ENCODE measurements around the gene HSF4. TPM values are rescaled to one million over a fixed set of nuclear protein-coding genes. Genes with fewer than 3 reads are reported as not detected.

HSF4 gene
- total RNA-seq, 1 donor from 2014 or later = 54.3 TPM

- intact Hi-C loops (cut with DNase I) = loop anchor here (5.0 kb wide), 1 partner anchor 176 kb away; no protein-coding TSS in a partner anchor
- Histone ChIP-seq H3K27me3 (no peaks in the 10 kb centered on the region), H3K27ac (peak overlapping the region; percentile 13), H3K4me3 (peak overlapping the region; percentile 88 to 93), H3K36me3 (peaks cover 7 to 43% of the 10 kb centered on the region in 2 donors), H3K4me1 (peaks cover 33% of the 10 kb centered on the region), H3K9me3 (no peaks in the 10 kb centered on the region)
- TF ChIP-seq CTCF (IDR thresholded peaks at IDR 0.05) = no peak
- DNase-seq (ENCODE audit: extremely low spot score in 2 of 2) = no peak
These were observed 29.0 kb downstream of the HSF4 start for GRCh38 chr16:67193536-67193935.

GRCh38 chr16:67194260-67194659 is 29.7 kb downstream of the HSF4 start:
- no peak overlapping the region for H3K4me3 ChIP-seq
- no peak for DNase-seq (ENCODE audit: extremely low spot score in 2 of 2)
- no peaks in the 10 kb centered on the region for H3K27me3 ChIP-seq
- H3K9me3 ChIP-seq = no peaks in the 10 kb centered on the region
- H3K4me1 ChIP-seq = peaks cover 40% of the 10 kb centered on the region
- no peak overlapping the region for H3K27ac ChIP-seq
- intact Hi-C loops (cut with DNase I) = loop anchor here (5.0 kb wide), 1 partner anchor 177 kb away; no protein-coding TSS in a partner anchor
- H3K36me3 ChIP-seq = peaks cover 7 to 43% of the 10 kb centered on the region in 2 donors
- TF ChIP-seq POLR2A (IDR thresholded peaks at IDR 0.05) = no peak
- TF ChIP-seq POLR2AphosphoS5 (IDR thresholded peaks at IDR 0.05; ENCODE audit: insufficient read depth in 1 of 2, low read depth in 1 of 2) = no peak
- no peak for TF ChIP-seq CTCF (IDR thresholded peaks at IDR 0.05)

- H3K4me1 ChIP-seq = peaks cover 41% of the 10 kb centered on the region
- TF ChIP-seq CTCF (IDR thresholded peaks at IDR 0.05) (no peak), POLR2A (IDR thresholded peaks at IDR 0.05) (no peak), POLR2AphosphoS5 (IDR thresholded peaks at IDR 0.05; ENCODE audit: insufficient read depth in 1 of 2, low read depth in 1 of 2) (no peak)
- intact Hi-C loops (cut with DNase I) = loop anchor here (5.0 kb wide), 1 partner anchor 878 kb away; no protein-coding TSS in a partner anchor
- peaks cover 7 to 44% of the 10 kb centered on the region in 2 donors for H3K36me3 ChIP-seq
- DNase-seq (ENCODE audit: extremely low spot score in 2 of 2) = no peak
- H3K27me3 ChIP-seq = no peaks in the 10 kb centered on the region
- H3K27ac ChIP-seq = no peak overlapping the region
- no peaks in the 10 kb centered on the region for H3K9me3 ChIP-seq
- H3K4me3 ChIP-seq = no peak overlapping the region
These were observed 31.1 kb downstream of the HSF4 start for GRCh38 chr16:67195676-67196075.

GRCh38 chr16:67196881-67197280 is 32.3 kb downstream of the HSF4 start:
- Histone ChIP-seq H3K4me3 (no peak overlapping the region), H3K4me1 (peaks cover 34% of the 10 kb centered on the region), H3K27ac (no peak overlapping the region), H3K27me3 (no peaks in the 10 kb centered on the region), H3K36me3 (peaks cover 7 to 52% of the 10 kb centered on the region in 2 donors), H3K9me3 (no peaks in the 10 kb centered on the region)
- TF ChIP-seq POLR2A (IDR thresholded peaks at IDR 0.05) = no peak
- TF ChIP-seq POLR2AphosphoS5 (IDR thresholded peaks at IDR 0.05; ENCODE audit: insufficient read depth in 1 of 2, low read depth in 1 of 2) = no peak
- no peak for TF ChIP-seq CTCF (IDR thresholded peaks at IDR 0.05)
- intact Hi-C loops (cut with DNase I) = loop anchor here (5.0 kb wide), 1 partner anchor 880 kb away; no protein-coding TSS in a partner anchor
- no peak for DNase-seq (ENCODE audit: extremely low spot score in 2 of 2)

GRCh38 chr16:67197704-67198103 is 33.2 kb downstream of the HSF4 start:
- H3K4me3 ChIP-seq = no peak overlapping the region
- H3K9me3 ChIP-seq = no peaks in the 10 kb centered on the region
- no peak overlapping the region for H3K27ac ChIP-seq
- no peak for DNase-seq (ENCODE audit: extremely low spot score in 2 of 2)
- H3K36me3 ChIP-seq = peaks cover 7 to 60% of the 10 kb centered on the region in 2 donors
- TF ChIP-seq POLR2A (IDR thresholded peaks at IDR 0.05) (no peak), POLR2AphosphoS5 (IDR thresholded peaks at IDR 0.05; ENCODE audit: insufficient read depth in 1 of 2, low read depth in 1 of 2) (no peak), CTCF (IDR thresholded peaks at IDR 0.05) (no peak)
- no peaks in the 10 kb centered on the region for H3K27me3 ChIP-seq
- intact Hi-C loops (cut with DNase I) = loop anchor here (5.0 kb wide), 1 partner anchor 880 kb away; no protein-coding TSS in a partner anchor
- H3K4me1 ChIP-seq = peaks cover 30% of the 10 kb centered on the region
